ENCODE measurements around the gene EXOC3L2.

GRCh38 chr19:45293682-45294081 is 48.5 kb upstream of the EXOC3L2 start:
- TF ChIP-seq CTCF (IDR thresholded peaks at IDR 0.05 in 2 of 3, conservative IDR thresholded peaks at IDR 0.05 in 1 of 3; ENCODE audit: borderline replicate concordance in 1 of 3, insufficient read depth in 1 of 3, low read depth in 2 of 3, low read length in 2 of 3) (no peak), POLR2A (IDR thresholded peaks at IDR 0.05; ENCODE audit: borderline replicate concordance, extremely low read depth, insufficient read depth, insufficient read length) (no peak), EZH2phosphoT487 (IDR thresholded peaks at IDR 0.05; ENCODE audit: borderline replicate concordance) (no peak)

Measured in HCT116 (cell line).